ENCODE data around the gene TH.

TH gene

DNA sequence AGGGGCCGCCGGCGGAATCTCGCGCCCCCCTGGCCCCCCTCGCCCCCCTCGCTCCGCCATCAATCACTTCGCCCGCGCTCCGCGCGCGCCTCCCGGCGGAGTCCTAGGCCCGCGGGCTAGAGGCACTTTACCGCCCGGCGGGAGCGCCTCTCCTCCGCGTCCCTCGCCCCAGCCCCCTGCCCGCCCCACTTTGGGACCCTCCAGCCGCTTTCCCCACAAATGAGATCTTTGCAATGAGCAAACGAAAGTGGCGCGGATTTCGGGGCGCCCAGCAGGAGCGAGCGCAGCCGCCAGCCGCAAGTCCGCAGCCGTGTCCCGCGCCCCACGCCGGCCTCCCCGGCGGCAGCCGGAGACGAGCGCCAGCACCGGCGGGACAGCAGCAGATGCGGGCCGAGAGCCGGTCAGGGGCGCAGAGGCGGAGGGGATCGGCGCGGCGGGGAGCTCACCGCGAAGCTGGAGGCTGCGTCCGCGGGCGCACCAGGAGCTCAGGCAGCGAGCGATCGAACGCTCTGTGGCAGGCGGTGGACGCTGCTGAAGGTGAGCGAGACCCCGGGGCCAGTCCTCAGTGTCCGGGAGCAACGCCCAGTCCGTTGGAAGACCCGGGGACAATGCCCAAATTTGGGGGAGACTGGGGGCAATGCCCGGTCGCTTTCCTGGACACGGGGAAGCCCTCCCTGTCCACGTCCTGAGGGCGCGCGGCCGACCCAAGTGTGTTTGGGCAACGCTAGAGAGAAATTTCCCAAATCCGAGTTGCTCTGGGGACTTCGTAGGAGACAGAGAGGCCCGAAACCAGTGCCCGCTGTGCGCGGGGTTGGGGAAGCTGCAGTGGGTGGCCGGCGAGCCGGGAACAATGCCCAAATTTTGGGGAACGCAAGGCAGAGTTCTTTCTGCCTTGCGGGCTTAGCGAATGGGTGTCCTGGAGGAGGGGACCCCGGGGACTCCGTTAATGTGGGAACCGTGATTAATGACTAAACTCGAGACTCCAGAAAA, 30.9 kb downstream of the TH start:
- no peaks in the 10 kb centered on the region for H3K36me3 ChIP-seq (replicated peaks; ENCODE audit: insufficient read depth, low read length)
- H3K4me3 ChIP-seq (ENCODE audit: low read length): no peak overlapping the region
- H4K20me1 ChIP-seq (ENCODE audit: insufficient read depth, low read length): no peaks in the 10 kb centered on the region
- H3F3A ChIP-seq (ENCODE audit: insufficient read depth, low read length): no peaks in the 10 kb centered on the region
- H3K9me2 ChIP-seq (replicated peaks; ENCODE audit: insufficient read depth, low read length): no peaks in the 10 kb centered on the region
- no peaks in the 10 kb centered on the region for H3K79me2 ChIP-seq (ENCODE audit: low read length)
- peaks cover 80% of the 10 kb centered on the region for H3K27me3 ChIP-seq (replicated peaks; ENCODE audit: insufficient read depth, low read length)
- H3K9ac ChIP-seq (ENCODE audit: low read length): no peak overlapping the region
- no peak for DNase-seq
- no peaks in the 10 kb centered on the region for H3K9me3 ChIP-seq (replicated peaks; ENCODE audit: insufficient read depth, low read length)
- TF ChIP-seq EZH2 (optimal IDR thresholded peaks at IDR 0.05; ENCODE audit: low read depth, low read length): no peak
- no peak for TF ChIP-seq EZH2phosphoT487 (IDR thresholded peaks at IDR 0.05; ENCODE audit: low read length)
- TF ChIP-seq, protein P1, sequence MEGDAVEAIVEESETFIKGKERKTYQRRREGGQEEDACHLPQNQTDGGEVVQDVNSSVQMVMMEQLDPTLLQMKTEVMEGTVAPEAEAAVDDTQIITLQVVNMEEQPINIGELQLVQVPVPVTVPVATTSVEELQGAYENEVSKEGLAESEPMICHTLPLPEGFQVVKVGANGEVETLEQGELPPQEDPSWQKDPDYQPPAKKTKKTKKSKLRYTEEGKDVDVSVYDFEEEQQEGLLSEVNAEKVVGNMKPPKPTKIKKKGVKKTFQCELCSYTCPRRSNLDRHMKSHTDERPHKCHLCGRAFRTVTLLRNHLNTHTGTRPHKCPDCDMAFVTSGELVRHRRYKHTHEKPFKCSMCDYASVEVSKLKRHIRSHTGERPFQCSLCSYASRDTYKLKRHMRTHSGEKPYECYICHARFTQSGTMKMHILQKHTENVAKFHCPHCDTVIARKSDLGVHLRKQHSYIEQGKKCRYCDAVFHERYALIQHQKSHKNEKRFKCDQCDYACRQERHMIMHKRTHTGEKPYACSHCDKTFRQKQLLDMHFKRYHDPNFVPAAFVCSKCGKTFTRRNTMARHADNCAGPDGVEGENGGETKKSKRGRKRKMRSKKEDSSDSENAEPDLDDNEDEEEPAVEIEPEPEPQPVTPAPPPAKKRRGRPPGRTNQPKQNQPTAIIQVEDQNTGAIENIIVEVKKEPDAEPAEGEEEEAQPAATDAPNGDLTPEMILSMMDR (IDR thresholded peaks at IDR 0.05; ENCODE audit: low read length): no peak
- H3K4me2 ChIP-seq (ENCODE audit: low read depth, low read length): no peak overlapping the region
- H3K4me1 ChIP-seq (ENCODE audit: low read length): no peaks in the 10 kb centered on the region
- H3K27ac ChIP-seq (ENCODE audit: low read length): no peak overlapping the region
- no peak overlapping the region for H2AFZ ChIP-seq (ENCODE audit: low read length)

DNA sequence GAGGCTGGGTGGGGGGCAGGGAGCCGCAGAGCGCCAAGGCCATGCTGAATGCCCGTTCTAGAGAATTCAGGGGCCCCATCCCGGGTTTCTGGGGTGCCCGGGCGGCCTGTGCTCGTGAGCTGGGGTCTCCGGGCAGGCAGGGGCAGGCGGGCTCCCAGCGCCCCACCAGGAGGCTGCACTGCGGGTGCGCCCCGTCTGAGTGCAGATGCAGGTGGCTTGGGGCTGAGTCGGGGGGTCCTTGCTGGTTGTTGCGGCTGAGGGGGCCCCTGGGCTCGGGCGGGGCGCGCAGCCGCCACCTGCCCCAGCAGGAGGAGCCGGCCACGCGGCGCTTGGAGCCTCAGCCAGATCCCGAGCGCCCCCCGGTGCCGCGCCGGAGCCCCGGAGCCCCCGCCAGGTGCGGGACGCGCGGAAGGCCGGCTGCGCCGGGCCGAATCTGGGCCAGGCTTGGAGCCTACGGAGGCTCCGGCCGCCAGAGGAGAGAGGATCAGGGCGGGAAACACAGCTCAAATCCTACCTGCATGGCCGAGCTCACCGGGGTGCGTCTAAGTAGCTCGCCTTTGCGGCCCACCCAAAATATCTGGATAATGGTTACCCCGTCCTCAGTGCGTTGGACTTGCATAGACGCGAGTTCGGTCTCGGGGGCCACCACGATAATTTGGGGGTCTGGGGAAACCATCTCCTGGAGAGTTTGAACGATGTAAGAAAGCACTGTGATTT, 31.8 kb downstream of the TH start:
- no peaks in the 10 kb centered on the region for H4K20me1 ChIP-seq (ENCODE audit: insufficient read depth, low read length)
- no peaks in the 10 kb centered on the region for H3K4me1 ChIP-seq (ENCODE audit: low read length)
- no peak for DNase-seq
- no peaks in the 10 kb centered on the region for H3K9me2 ChIP-seq (replicated peaks; ENCODE audit: insufficient read depth, low read length)
- H3K9me3 ChIP-seq (replicated peaks; ENCODE audit: insufficient read depth, low read length): no peaks in the 10 kb centered on the region
- peaks cover 80% of the 10 kb centered on the region for H3K27me3 ChIP-seq (replicated peaks; ENCODE audit: insufficient read depth, low read length)
- H3F3A ChIP-seq (ENCODE audit: insufficient read depth, low read length): no peaks in the 10 kb centered on the region
- no peak overlapping the region for H3K4me2 ChIP-seq (ENCODE audit: low read depth, low read length)
- no peak overlapping the region for H2AFZ ChIP-seq (ENCODE audit: low read length)
- H3K27ac ChIP-seq (ENCODE audit: low read length): no peak overlapping the region
- no peak overlapping the region for H3K4me3 ChIP-seq (ENCODE audit: low read length)
- no peaks in the 10 kb centered on the region for H3K36me3 ChIP-seq (replicated peaks; ENCODE audit: insufficient read depth, low read length)
- TF ChIP-seq, protein P1 (IDR thresholded peaks at IDR 0.05; ENCODE audit: low read length): no peak
- no peak for TF ChIP-seq EZH2phosphoT487 (IDR thresholded peaks at IDR 0.05; ENCODE audit: low read length)
- TF ChIP-seq EZH2 (optimal IDR thresholded peaks at IDR 0.05; ENCODE audit: low read depth, low read length): no peak
- H3K9ac ChIP-seq (ENCODE audit: low read length): no peak overlapping the region
- H3K79me2 ChIP-seq (ENCODE audit: low read length): no peaks in the 10 kb centered on the region

DNA sequence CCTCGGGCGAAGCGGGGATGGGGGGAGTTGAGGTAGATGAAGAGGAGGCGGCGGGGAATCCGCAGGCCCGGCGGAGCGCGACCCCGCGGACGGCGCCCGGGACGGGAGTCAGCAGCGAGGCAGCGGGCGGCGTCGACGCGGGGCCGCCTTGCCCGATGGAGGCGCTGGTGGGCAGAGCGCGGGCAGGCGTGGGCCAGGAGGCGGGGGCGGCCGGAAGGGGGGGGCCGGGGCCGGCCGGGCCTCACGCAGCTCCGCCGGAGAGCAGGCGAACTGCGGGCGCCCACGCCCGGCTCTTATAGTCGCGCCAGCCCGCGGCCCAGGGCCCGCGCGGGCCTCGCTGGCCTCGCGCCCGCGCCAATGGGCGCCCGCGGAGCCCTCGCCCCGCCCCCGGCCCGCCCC, 32.5 kb downstream of the TH start, which contains the start of gene IGF2:
IGF2 (minus strand) TSS at position 267 of the 399 bp plus-strand sequence. CDS start 3,866 bp downstream, outside the sequence.
- no peak for DNase-seq
- H2AFZ ChIP-seq (ENCODE audit: low read length): no peak within 1 kb of the TSS
- H3K4me1 ChIP-seq (ENCODE audit: low read length): no peaks in the 10 kb centered on the region
- no peaks in the 10 kb centered on the region for H3K9me2 ChIP-seq (replicated peaks; ENCODE audit: insufficient read depth, low read length)
- no peaks in the 10 kb centered on the region for H4K20me1 ChIP-seq (ENCODE audit: insufficient read depth, low read length)
- no peaks in the 10 kb centered on the region for H3K36me3 ChIP-seq (replicated peaks; ENCODE audit: insufficient read depth, low read length)
- no peak within 1 kb of the TSS for H3K9ac ChIP-seq (ENCODE audit: low read length)
- H3K27me3 ChIP-seq (replicated peaks; ENCODE audit: insufficient read depth, low read length): peaks cover 80% of the 10 kb centered on the region
- H3F3A ChIP-seq (ENCODE audit: insufficient read depth, low read length): no peaks in the 10 kb centered on the region
- no peak for TF ChIP-seq EZH2 (optimal IDR thresholded peaks at IDR 0.05; ENCODE audit: low read depth, low read length)
- TF ChIP-seq, protein P1 (IDR thresholded peaks at IDR 0.05; ENCODE audit: low read length): no peak
- no peak for TF ChIP-seq EZH2phosphoT487 (IDR thresholded peaks at IDR 0.05; ENCODE audit: low read length)
- H3K9me3 ChIP-seq (replicated peaks; ENCODE audit: insufficient read depth, low read length): no peaks in the 10 kb centered on the region
- H3K4me3 ChIP-seq (ENCODE audit: low read length): no peak within 1 kb of the TSS
- no peak within 1 kb of the TSS for H3K4me2 ChIP-seq (ENCODE audit: low read depth, low read length)
- H3K27ac ChIP-seq (ENCODE audit: low read length): no peak within 1 kb of the TSS
- no peaks in the 10 kb centered on the region for H3K79me2 ChIP-seq (ENCODE audit: low read length)

All from MM.1S (cell line).